Immature natural killer cell (primary cell): ENCODE results near the gene ZNF304. TPM values are rescaled to one million over a fixed set of nuclear protein-coding genes. Genes with fewer than 3 reads are reported as not detected.

ENCODE experiments used
- DNase-seq, 3 donors: peaks; one replicate each; pipeline ENCODE4 v3.0.0; 2022; ENCODE audit warnings: mixed read lengths in 1 of 3
- H3K27ac Mint-ChIP-seq, 6 donors: one replicate each; pipeline ENCODE4 v1.8.0; 2020; ENCODE audit warnings: mixed read lengths in 6 of 6, mild to moderate bottlenecking in 5 of 6, inconsistent platforms in 4 of 6, moderate library complexity in 3 of 6
- H3K27me3 Mint-ChIP-seq, 3 donors: one replicate each; pipeline ENCODE4 v1.8.0; 2020 to 2021; ENCODE audit warnings: low read depth in 3 of 3, mild to moderate bottlenecking in 3 of 3, mixed read lengths in 3 of 3, moderate library complexity in 3 of 3, inconsistent platforms in 1 of 3
- H3K36me3 Mint-ChIP-seq, 3 donors: one replicate each; pipeline ENCODE4 v1.8.0; 2020; ENCODE audit warnings: mixed read lengths in 3 of 3, inconsistent platforms in 2 of 3, mild to moderate bottlenecking in 2 of 3
- H3K4me1 Mint-ChIP-seq, 2 donors: one replicate each; pipeline ENCODE4 v1.8.0; 2020; ENCODE audit warnings: inconsistent platforms in 2 of 2, mild to moderate bottlenecking in 2 of 2, mixed read lengths in 2 of 2, moderate library complexity in 1 of 2
- H3K4me3 Mint-ChIP-seq, 5 donors: one replicate each; pipeline ENCODE4 v1.8.0; 2020; ENCODE audit warnings: mild to moderate bottlenecking in 5 of 5, mixed read lengths in 5 of 5, inconsistent platforms in 3 of 5, moderate library complexity in 3 of 5
- H3K9me3 Mint-ChIP-seq, 6 donors: one replicate each; pipeline ENCODE4 v1.8.0; 2020; ENCODE audit warnings: mild to moderate bottlenecking in 6 of 6, mixed read lengths in 6 of 6, inconsistent platforms in 4 of 6, moderate library complexity in 3 of 6
- polyA plus RNA-seq, 3 donors: library from polyadenylated mRNA; unstranded; fragments of 300-500 nt; fragmentation: Illumina TruSeq; gene quantifications; one replicate each; pipeline ENCODE4 v1.2.3, GENCODE V29; 2021

Gene ZNF304
- polyA plus RNA-seq, 3 donors from 2014 or later, result 1.2 to 3.7 (median 2.0) TPM

- H3K4me3 Mint-ChIP-seq, result no peak overlapping the region
- peaks cover 9 to 60% (median 23%) of the 10 kb centered on the region in 6 donors for H3K9me3 Mint-ChIP-seq
- peaks cover 65 to 73% (median 68%) of the 10 kb centered on the region in 3 donors for H3K36me3 Mint-ChIP-seq
These were observed 26.1 kb upstream of the ZNF304 start for GRCh38 chr19:57324992-57325391.

GRCh38 chr19:57327993-57328392 lies 23.1 kb upstream of the ZNF304 start:
- Mint-ChIP-seq H3K36me3 (peaks cover 66 to 77% (median 77%) of the 10 kb centered on the region in 3 donors), H3K4me1 (peaks cover 2 to 11% of the 10 kb centered on the region in 2 donors), H3K4me3 (no peak overlapping the region), H3K9me3 (peaks cover 23 to 82% (median 33%) of the 10 kb centered on the region in 6 donors), H3K27me3 (no peaks in the 10 kb centered on the region), H3K27ac (no peak overlapping the region)
- DNase-seq, result no peak

More at GRCh38 chr19:57324992-57325391, 26.1 kb upstream of the ZNF304 start:
- Mint-ChIP-seq H3K27me3 (peaks cover 0 to 3% (median 3%) of the 10 kb centered on the region in 3 donors), H3K27ac (no peak overlapping the region), H3K4me1 (peaks cover 29 to 41% of the 10 kb centered on the region in 2 donors)
- no peak for DNase-seq

- no peak for DNase-seq
- Mint-ChIP-seq H3K27ac (no peak overlapping the region), H3K9me3 (peaks cover 7 to 55% (median 19%) of the 10 kb centered on the region in 6 donors), H3K36me3 (peaks cover 18 to 47% (median 33%) of the 10 kb centered on the region in 3 donors), H3K4me3 (no peak overlapping the region), H3K27me3 (peaks cover 0 to 2% (median 0%) of the 10 kb centered on the region in 3 donors), H3K4me1 (no peaks in the 10 kb centered on the region)
These were observed 16.9 kb upstream of the ZNF304 start for GRCh38 chr19:57334191-57334590.

- peaks cover 0 to 4% (median 0%) of the 10 kb centered on the region in 3 donors for H3K27me3 Mint-ChIP-seq
- no peak overlapping the region for H3K27ac Mint-ChIP-seq
- peaks cover 0 to 24% (median 4%) of the 10 kb centered on the region in 6 donors for H3K9me3 Mint-ChIP-seq
- peaks cover 5 to 24% (median 21%) of the 10 kb centered on the region in 3 donors for H3K36me3 Mint-ChIP-seq
- H3K4me1 Mint-ChIP-seq, result no peaks in the 10 kb centered on the region
- H3K4me3 Mint-ChIP-seq, result no peak overlapping the region
- no peak for DNase-seq
These were observed 12.2 kb upstream of the ZNF304 start for GRCh38 chr19:57338877-57339276.

GRCh38 chr19:57342582-57342981 lies 8.5 kb upstream of the ZNF304 start:
- Mint-ChIP-seq H3K4me1 (no peaks in the 10 kb centered on the region), H3K27me3 (peaks cover 0 to 8% (median 0%) of the 10 kb centered on the region in 3 donors), H3K9me3 (peaks cover 0 to 13% (median 1%) of the 10 kb centered on the region in 6 donors), H3K27ac (no peak overlapping the region), H3K4me3 (no peak overlapping the region), H3K36me3 (peaks cover 0 to 11% (median 7%) of the 10 kb centered on the region in 3 donors)
- no peak for DNase-seq

GRCh38 chr19:57348136-57348535 lies 2.9 kb upstream of the ZNF304 start:
- H3K27ac Mint-ChIP-seq, result no peak overlapping the region
- DNase-seq, result no peak
- H3K4me1 Mint-ChIP-seq, result peaks cover 27 to 29% of the 10 kb centered on the region in 2 donors
- H3K27me3 Mint-ChIP-seq, result peaks cover 2 to 11% (median 11%) of the 10 kb centered on the region in 3 donors
- H3K4me3 Mint-ChIP-seq, result no peak overlapping the region
- H3K9me3 Mint-ChIP-seq, result peaks cover 6 to 29% (median 9%) of the 10 kb centered on the region in 6 donors
- H3K36me3 Mint-ChIP-seq, result peaks cover 12 to 19% (median 19%) of the 10 kb centered on the region in 3 donors

GRCh38 chr19:57351867-57352266 lies 796 bp downstream of the ZNF304 start:
- H3K9me3 Mint-ChIP-seq, result peaks cover 12 to 62% (median 33%) of the 10 kb centered on the region in 6 donors
- peaks cover 46 to 56% (median 55%) of the 10 kb centered on the region in 3 donors for H3K36me3 Mint-ChIP-seq
- DNase-seq, result no peak
- H3K27me3 Mint-ChIP-seq, result peaks cover 5 to 11% (median 9%) of the 10 kb centered on the region in 3 donors
- H3K4me3 Mint-ChIP-seq, result peak overlapping the region; percentile 93 to 96 (median 96)
- peak overlapping the region; percentile 90 to 97 (median 94) for H3K27ac Mint-ChIP-seq
- H3K4me1 Mint-ChIP-seq, result peaks cover 32 to 35% of the 10 kb centered on the region in 2 donors

- Mint-ChIP-seq H3K36me3 (peaks cover 58 to 79% (median 73%) of the 10 kb centered on the region in 3 donors), H3K4me1 (peaks cover 27 to 28% of the 10 kb centered on the region in 2 donors), H3K9me3 (peaks cover 18 to 82% (median 59%) of the 10 kb centered on the region in 6 donors), H3K27ac (no peak overlapping the region), H3K27me3 (peaks cover 5 to 8% (median 6%) of the 10 kb centered on the region in 3 donors), H3K4me3 (peak overlapping the region in 1 of 5 donors; percentile 7)
- DNase-seq, result no peak
These were observed 4.8 kb downstream of the ZNF304 start for GRCh38 chr19:57355916-57356315.

GRCh38 chr19:57357406-57357805 lies 6.3 kb downstream of the ZNF304 start:
- Mint-ChIP-seq H3K4me3 (no peak overlapping the region), H3K9me3 (peaks cover 20 to 68% (median 57%) of the 10 kb centered on the region in 6 donors), H3K27ac (no peak overlapping the region), H3K4me1 (peaks cover 13 to 14% of the 10 kb centered on the region in 2 donors), H3K36me3 (peaks cover 57 to 67% (median 65%) of the 10 kb centered on the region in 3 donors), H3K27me3 (peaks cover 0 to 7% (median 3%) of the 10 kb centered on the region in 3 donors)
- DNase-seq, result no peak

- H3K4me1 Mint-ChIP-seq, result peaks cover 16 to 19% of the 10 kb centered on the region in 2 donors
- no peak overlapping the region for H3K4me3 Mint-ChIP-seq
- peaks cover 9 to 19% (median 11%) of the 10 kb centered on the region in 3 donors for H3K27me3 Mint-ChIP-seq
- H3K27ac Mint-ChIP-seq, result no peak overlapping the region
- peaks cover 53 to 61% (median 56%) of the 10 kb centered on the region in 3 donors for H3K36me3 Mint-ChIP-seq
- no peak for DNase-seq
- peaks cover 15 to 71% (median 60%) of the 10 kb centered on the region in 6 donors for H3K9me3 Mint-ChIP-seq
These were observed 8.2 kb downstream of the ZNF304 start for GRCh38 chr19:57359300-57359699.

GRCh38 chr19:57362419-57362818 lies 11.3 kb downstream of the ZNF304 start:
- Mint-ChIP-seq H3K4me1 (peaks cover 16 to 21% of the 10 kb centered on the region in 2 donors), H3K9me3 (peaks cover 6 to 41% (median 36%) of the 10 kb centered on the region in 6 donors), H3K27ac (peak overlapping the region; percentile 90 to 99 (median 98)), H3K36me3 (peaks cover 25 to 32% (median 30%) of the 10 kb centered on the region in 3 donors), H3K4me3 (peak overlapping the region in 4 of 5 donors; percentile 86 to 93 (median 92)), H3K27me3 (peaks cover 8 to 16% (median 11%) of the 10 kb centered on the region in 3 donors)
- DNase-seq, result no peak

GRCh38 chr19:57362997-57363687 lies 12.1 kb downstream of the ZNF304 start, which contains the start of the genes TRAPPC2B and ZNF547:
Gene TRAPPC2B, plus strand, starts transcription at chr19:57363551. Its CDS starts 1,283 bp downstream, at chr19:57364834.
Gene ZNF547, plus strand, starts transcription at chr19:57363551. Its CDS starts 5,005 bp downstream, at chr19:57368556.
- DNase-seq, result peak; percentile 99
- Mint-ChIP-seq H3K27ac (peak within 1 kb of the TSS; percentile 90 to 99 (median 98)), H3K4me3 (peak within 1 kb of the TSS; percentile 86 to 93 (median 93)), H3K9me3 (peaks cover 4 to 36% (median 32%) of the 10 kb centered on the region in 6 donors), H3K27me3 (peaks cover 8 to 18% (median 11%) of the 10 kb centered on the region in 3 donors), H3K36me3 (peaks cover 27 to 31% (median 30%) of the 10 kb centered on the region in 3 donors), H3K4me1 (peaks cover 16 to 21% of the 10 kb centered on the region in 2 donors)

- peaks cover 25 to 30% (median 29%) of the 10 kb centered on the region in 3 donors for H3K36me3 Mint-ChIP-seq
These were observed 12.7 kb downstream of the ZNF304 start for GRCh38 chr19:57363688-57364181.

More at GRCh38 chr19:57363688-57364181, 12.7 kb downstream of the ZNF304 start:
- peak overlapping the region; percentile 90 to 99 (median 98) for H3K27ac Mint-ChIP-seq
- DNase-seq, result no peak
- H3K9me3 Mint-ChIP-seq, result peaks cover 4 to 30% (median 28%) of the 10 kb centered on the region in 6 donors
- peaks cover 8 to 18% (median 11%) of the 10 kb centered on the region in 3 donors for H3K27me3 Mint-ChIP-seq
- peaks cover 16 to 21% of the 10 kb centered on the region in 2 donors for H3K4me1 Mint-ChIP-seq
- peak overlapping the region; percentile 86 to 93 (median 93) for H3K4me3 Mint-ChIP-seq
